GM06990 (cell line): ENCODE results near the gene SPRED3.

Experiments
- DNase-seq: peaks from one replicate; pipeline ENCODE4 v3.0.0-alpha.2; 2011; ENCODE audit not compliant: insufficient read length; ENCODE audit errors: extremely low read depth
- H3K27me3 ChIP-seq: replicated peaks from 2 replicates; pipeline ENCODE4 v1.6.0; 2011; ENCODE audit warnings: low read length; ENCODE audit not compliant: control insufficient read depth, insufficient read depth
- H3K36me3 ChIP-seq: 2 replicates; pipeline ENCODE4 v1.5.1; 2011; ENCODE audit warnings: low read length; ENCODE audit not compliant: control insufficient read depth, insufficient read depth
- H3K4me3 ChIP-seq: replicated peaks from 2 replicates; pipeline ENCODE4 v1.5.1; 2011; ENCODE audit warnings: low read depth, mild to moderate bottlenecking, control low read depth, low read length
- TF ChIP-seq, protein P1 (sequence below): IDR thresholded peaks from 2 replicates; pipeline ENCODE4 v1.5.1; 2011; ENCODE audit warnings: low read length, control low read depth, mild to moderate bottlenecking, inconsistent platforms; ENCODE audit not compliant: insufficient read depth, poor library complexity, severe bottlenecking

Gene SPRED3

DNA sequence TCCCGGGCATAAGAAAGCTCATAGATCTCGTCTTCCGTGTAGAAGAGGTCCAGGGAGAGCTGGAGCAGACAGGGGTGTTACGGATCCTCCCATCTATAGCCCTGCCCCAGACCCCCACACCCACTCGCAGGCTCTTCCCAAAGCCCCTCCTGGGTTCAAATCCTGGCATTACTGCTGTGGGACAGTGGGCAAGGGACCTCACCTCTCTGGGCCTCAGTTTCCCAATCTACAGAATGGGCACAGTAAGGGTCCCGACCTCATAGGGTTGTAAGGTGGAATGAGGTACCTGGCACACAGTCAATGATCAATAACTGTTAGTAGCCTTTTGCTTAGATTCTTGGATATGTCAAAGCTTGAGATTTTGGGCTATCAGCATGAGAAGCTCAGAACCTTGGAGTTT lies 24.9 kb downstream of the SPRED3 start:
- no peak for DNase-seq
- TF ChIP-seq, protein P1, sequence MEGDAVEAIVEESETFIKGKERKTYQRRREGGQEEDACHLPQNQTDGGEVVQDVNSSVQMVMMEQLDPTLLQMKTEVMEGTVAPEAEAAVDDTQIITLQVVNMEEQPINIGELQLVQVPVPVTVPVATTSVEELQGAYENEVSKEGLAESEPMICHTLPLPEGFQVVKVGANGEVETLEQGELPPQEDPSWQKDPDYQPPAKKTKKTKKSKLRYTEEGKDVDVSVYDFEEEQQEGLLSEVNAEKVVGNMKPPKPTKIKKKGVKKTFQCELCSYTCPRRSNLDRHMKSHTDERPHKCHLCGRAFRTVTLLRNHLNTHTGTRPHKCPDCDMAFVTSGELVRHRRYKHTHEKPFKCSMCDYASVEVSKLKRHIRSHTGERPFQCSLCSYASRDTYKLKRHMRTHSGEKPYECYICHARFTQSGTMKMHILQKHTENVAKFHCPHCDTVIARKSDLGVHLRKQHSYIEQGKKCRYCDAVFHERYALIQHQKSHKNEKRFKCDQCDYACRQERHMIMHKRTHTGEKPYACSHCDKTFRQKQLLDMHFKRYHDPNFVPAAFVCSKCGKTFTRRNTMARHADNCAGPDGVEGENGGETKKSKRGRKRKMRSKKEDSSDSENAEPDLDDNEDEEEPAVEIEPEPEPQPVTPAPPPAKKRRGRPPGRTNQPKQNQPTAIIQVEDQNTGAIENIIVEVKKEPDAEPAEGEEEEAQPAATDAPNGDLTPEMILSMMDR: no peak
- Histone ChIP-seq H3K4me3 (no peak overlapping the region), H3K36me3 (no peaks in the 10 kb centered on the region), H3K27me3 (no peaks in the 10 kb centered on the region)

DNA sequence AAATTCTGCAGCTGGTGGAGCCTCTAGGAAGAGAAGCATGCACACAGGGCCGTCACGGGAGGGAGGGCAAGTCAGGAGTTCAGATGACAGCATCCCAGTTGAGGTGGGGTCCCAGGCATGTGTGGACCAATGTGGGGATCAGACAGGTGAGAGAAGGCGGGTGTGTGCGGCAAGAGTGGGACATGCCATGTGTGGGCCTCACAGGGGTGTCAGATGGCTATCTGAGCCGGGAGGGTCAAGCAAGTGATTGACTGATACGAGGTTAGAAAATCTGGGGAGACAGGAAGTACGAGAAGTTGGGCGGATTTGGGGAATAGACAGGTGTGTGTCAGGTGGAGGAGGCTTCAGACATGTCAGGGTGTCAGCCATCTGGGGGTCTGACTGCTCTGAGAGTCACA lies 28.6 kb downstream of the SPRED3 start:
- Histone ChIP-seq H3K4me3 (no peak overlapping the region), H3K36me3 (no peaks in the 10 kb centered on the region), H3K27me3 (no peaks in the 10 kb centered on the region; the same call in 1 of the 2 replicates)
- TF ChIP-seq, protein P1: no peak
- no peak for DNase-seq

DNA sequence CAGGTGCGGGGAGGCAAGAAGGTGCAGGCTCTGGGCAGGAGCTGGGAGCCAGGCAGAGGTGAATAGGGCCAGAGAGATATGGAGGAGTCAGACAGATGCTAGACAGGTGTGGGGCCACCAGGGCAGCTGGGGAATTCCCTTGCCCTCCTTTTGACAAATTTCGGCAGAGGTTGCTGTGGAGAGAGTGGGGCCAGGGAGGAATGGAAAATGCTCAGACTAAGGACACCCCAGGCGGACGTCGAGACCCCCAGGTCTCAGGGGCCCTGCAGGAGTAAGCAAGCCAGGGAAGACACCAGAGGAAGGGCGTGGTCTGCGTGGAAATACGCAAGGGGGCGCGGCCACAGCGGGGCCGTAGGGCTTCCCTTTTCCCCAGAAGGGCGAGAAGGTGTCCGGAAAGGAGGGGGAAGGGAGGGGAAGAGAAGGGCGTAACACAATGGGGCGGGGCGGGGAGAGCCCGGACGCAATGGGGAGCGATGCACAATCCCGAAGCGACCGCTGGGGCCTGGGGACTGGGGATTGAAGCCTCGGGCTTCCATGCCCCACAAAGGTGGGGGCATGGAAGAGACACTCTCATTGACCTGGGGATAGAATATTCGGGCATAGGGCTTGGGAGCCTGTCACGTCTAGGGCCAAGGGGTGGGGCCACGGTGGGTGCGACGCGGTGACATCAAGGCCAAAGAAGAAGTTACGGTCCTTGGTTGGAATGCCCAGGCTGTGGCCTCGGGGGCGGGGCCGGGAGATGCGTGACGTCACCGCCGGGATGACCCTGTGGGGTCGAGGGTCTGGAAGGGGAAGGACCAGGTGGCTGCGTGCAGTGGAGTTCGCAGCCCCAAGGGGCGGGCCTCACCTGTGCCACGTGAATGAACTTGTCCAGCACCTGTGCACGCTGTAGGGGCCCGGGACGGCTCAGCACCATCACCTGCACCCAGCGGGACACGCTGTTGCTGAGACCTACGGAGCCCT lies 29.3 kb downstream of the SPRED3 start:
- H3K4me3 ChIP-seq: peak overlapping the region; percentile 49
- DNase-seq: peak; percentile 67
- H3K27me3 ChIP-seq: no peaks in the 10 kb centered on the region; the same call in 1 of the 2 replicates
- no peaks in the 10 kb centered on the region for H3K36me3 ChIP-seq
- TF ChIP-seq, protein P1: no peak

- Histone ChIP-seq H3K36me3 (no peaks in the 10 kb centered on the region), H3K27me3 (no peaks in the 10 kb centered on the region; the same call in 1 of the 2 replicates), H3K4me3 (no peak overlapping the region)
- TF ChIP-seq, protein P1: no peak
- DNase-seq: no peak
These were observed 32.4 kb downstream of the SPRED3 start for GRCh38 chr19:38420935-38421334.

GRCh38 chr19:38421856-38422255 lies 33.4 kb downstream of the SPRED3 start:
- TF ChIP-seq, protein P1: no peak
- DNase-seq: no peak
- no peaks in the 10 kb centered on the region for H3K36me3 ChIP-seq
- no peak overlapping the region for H3K4me3 ChIP-seq
- no peaks in the 10 kb centered on the region; the same call in 1 of the 2 replicates for H3K27me3 ChIP-seq

- no peaks in the 10 kb centered on the region for H3K36me3 ChIP-seq
- TF ChIP-seq, protein P1: no peak
- no peak for DNase-seq
These were observed 33.9 kb downstream of the SPRED3 start for GRCh38 chr19:38422438-38422837.

More at GRCh38 chr19:38422438-38422837, 33.9 kb downstream of the SPRED3 start:
- Histone ChIP-seq H3K4me3 (no peak overlapping the region), H3K27me3 (no peaks in the 10 kb centered on the region; the same call in 1 of the 2 replicates)
